Endothelial cell of umbilical vein (primary cell): Measurements from ENCODE around the gene PAX9. TPM values are rescaled to one million over a fixed set of nuclear protein-coding genes. Genes with fewer than 3 reads are reported as not detected.

Experiments
- BruUV-seq: library from RNA; stranded (reverse); fragments of 400-500 nt; replicated peaks from 2 replicates; lab custom pipeline; 2021; lab: Mats Ljungman, UMichigan
- CTCF ChIA-PET: fragments of 300-600, 350-600 bp; sonication (Branson Sonifier 250); formaldehyde crosslinking; loops from one replicate; lab custom pipeline; 2021; ENCODE audit warnings: antibody characterized with exemption, inconsistent platforms; lab: Charles Lee
- POLR2A ChIA-PET: fragments of 300-600, 350-600 bp; sonication (Branson Sonifier 250); formaldehyde crosslinking; loops from one replicate; lab custom pipeline; 2021; ENCODE audit warnings: antibody characterized with exemption, inconsistent platforms; lab: Charles Lee
- DNase-seq: peaks from one replicate; pipeline ENCODE4 v3.0.0-alpha.2; 2011; ENCODE audit warnings: low read depth, low spot score
- FAIRE-seq: peaks from 2 replicates; lab custom pipeline; 2011; peaks lifted over from hg19 to GRCh38; lab: Jason Lieb, UNC
- H2AFZ ChIP-seq: 2 replicates; pipeline ENCODE4 v1.6.0; 2012; ENCODE audit warnings: low read depth, low read length, control low read depth, inconsistent platforms
- H3K27ac ChIP-seq: 2 replicates; pipeline ENCODE4 v1.5.1; 2011; ENCODE audit warnings: low read depth, mild to moderate bottlenecking, control low read depth, low read length, moderate library complexity; ENCODE audit not compliant: insufficient read depth
- H3K27me3 ChIP-seq, 2 experiments: 2 replicates each; pipeline versions ENCODE4 v1.6.0 to v1.6.1; 2011; ENCODE audit warnings: low read length in 2 of 2, mixed read lengths in 1 of 2; ENCODE audit not compliant: control insufficient read depth in 2 of 2, insufficient read depth in 2 of 2
- H3K36me3 ChIP-seq, 2 experiments: 2 replicates in 1 of 2; 3 replicates in 1 of 2; pipeline ENCODE4 v1.5.1; 2011; ENCODE audit warnings: low read length in 2 of 2, mild to moderate bottlenecking in 1 of 2, moderate library complexity in 1 of 2; ENCODE audit not compliant: control insufficient read depth in 2 of 2, insufficient read depth in 2 of 2; ENCODE audit errors: extremely low read depth in 1 of 2
- H3K4me1 ChIP-seq: 3 replicates; pipeline ENCODE4 v1.5.1; 2011; ENCODE audit warnings: mild to moderate bottlenecking, low read length; ENCODE audit not compliant: control insufficient read depth, insufficient read depth; ENCODE audit errors: extremely low read depth
- H3K4me2 ChIP-seq: 2 replicates; pipeline ENCODE4 v1.6.1; 2011; ENCODE audit warnings: low read length, control low read depth, mixed read lengths; ENCODE audit not compliant: insufficient read depth
- H3K4me3 ChIP-seq, 3 experiments: fragments of 200-600 bp in 1 of 3; sonication (generic), shearing (Covaris generic) in 1 of 3; replicated peaks in 1 of 3; 2 replicates each; pipeline ENCODE4 v1.5.1; 2011 to 2016; ENCODE audit warnings: control low read depth in 3 of 3, low read length in 3 of 3, mild to moderate bottlenecking in 2 of 3, inconsistent platforms in 1 of 3, low read depth in 1 of 3, moderate library complexity in 1 of 3; ENCODE audit not compliant: insufficient read depth in 1 of 3
- H3K79me2 ChIP-seq: 2 replicates; pipeline ENCODE4 v1.6.0; 2012; ENCODE audit warnings: low read length, inconsistent platforms; ENCODE audit not compliant: control insufficient read depth, insufficient read depth
- H3K9ac ChIP-seq: replicated peaks from 2 replicates; pipeline ENCODE3; 2011; ENCODE audit warnings: low read length, control low read depth; ENCODE audit not compliant: insufficient read depth; ENCODE audit errors: extremely low read depth
- H3K9me1 ChIP-seq: replicated peaks from 3 replicates; pipeline ENCODE4 v1.6.0; 2011; ENCODE audit warnings: mild to moderate bottlenecking, low read length; ENCODE audit not compliant: control insufficient read depth, insufficient read depth; ENCODE audit errors: extremely low read depth
- H3K9me3 ChIP-seq: replicated peaks from 2 replicates; pipeline ENCODE4 v1.5.1; 2012; ENCODE audit warnings: low read length, inconsistent platforms; ENCODE audit not compliant: control insufficient read depth, insufficient read depth
- H4K20me1 ChIP-seq: replicated peaks from 2 replicates; pipeline ENCODE3; 2011; ENCODE audit warnings: mild to moderate bottlenecking, low read length; ENCODE audit not compliant: control insufficient read depth, insufficient read depth; ENCODE audit errors: extremely low read depth
- CTCF ChIP-seq, 2 donors: IDR thresholded peaks; 1 replicate in 1 of 2; 2 replicates in 1 of 2; pipeline ENCODE4 v1.5.1; 2011; ENCODE audit warnings: low read length in 2 of 2, mild to moderate bottlenecking in 2 of 2, moderate library complexity in 2 of 2, control low read depth in 1 of 2, inconsistent platforms in 1 of 2, low read depth in 1 of 2; ENCODE audit not compliant: insufficient read depth in 1 of 2; ENCODE audit errors: extremely low read depth in 1 of 2
- EZH2 ChIP-seq: IDR thresholded peaks from 2 replicates; pipeline ENCODE4 v1.6.1; 2012; ENCODE audit warnings: borderline replicate concordance, low read depth, mild to moderate bottlenecking, moderate library complexity, low read length, inconsistent platforms; ENCODE audit not compliant: severe bottlenecking
- FOS ChIP-seq: IDR thresholded peaks from 2 replicates; pipeline ENCODE4 v1.6.1; 2011; ENCODE audit warnings: mild to moderate bottlenecking, low read length, moderate library complexity, borderline replicate concordance; ENCODE audit not compliant: insufficient read depth
- GATA2 ChIP-seq: IDR thresholded peaks from 2 replicates; pipeline ENCODE4 v1.7.0; 2011; ENCODE audit warnings: low read depth, mild to moderate bottlenecking, moderate library complexity, mixed read lengths, low read length; ENCODE audit not compliant: insufficient read length, insufficient read depth
- JUN ChIP-seq: IDR thresholded peaks from 2 replicates; pipeline ENCODE4 v1.6.1; 2011; ENCODE audit warnings: borderline replicate concordance, low read depth; ENCODE audit not compliant: insufficient read length, insufficient read depth
- MYC ChIP-seq: IDR thresholded peaks from one replicate; pipeline ENCODE4 v1.6.1; 2011; ENCODE audit warnings: mild to moderate bottlenecking, low read depth, low read length
- POLR2A ChIP-seq: IDR thresholded peaks from 2 replicates; pipeline ENCODE4 v1.6.1; 2012; ENCODE audit warnings: low read depth, mild to moderate bottlenecking, control low read depth, low read length
- POLR2AphosphoS5 ChIP-seq: IDR thresholded peaks from 2 replicates; pipeline ENCODE4 v1.6.1; 2012; ENCODE audit warnings: low read depth, mild to moderate bottlenecking, control low read depth, low read length, moderate library complexity; ENCODE audit not compliant: insufficient read depth
- dilution Hi-C: fragments of 300-500 bp; cut with MboI; formaldehyde crosslinking; loops from one replicate; pipeline ENCODE4 v1.15.0; 2019; ENCODE audit warnings: low sequenced_read_pairs; ENCODE audit not compliant: extremely low pct_ligation_motif_present
- intact Hi-C: fragments of 100-400 bp; cut with micrococcal nuclease; formaldehyde crosslinking; loops from one replicate; pipeline ENCODE4 v1.10.0; 2022
- polyA plus RNA-seq, 4 experiments: library from polyadenylated mRNA; depleted of rRNA in 3 of 4; stranded (reverse) in 3 of 4; unstranded in 1 of 4; fragments of >200 nt; gene quantifications; 2 replicates each; pipeline versions ENCODE4 v1.2.1 to v1.2.3, GENCODE V29; 2011 to 2012; ENCODE audit warnings: missing spikeins in 1 of 4
- total RNA-seq: library from RNA; stranded (reverse); gene quantifications from 2 replicates; pipeline ENCODE4 v1.2.3, GENCODE V29; 2021
- TF ChIP-seq, protein P1 (sequence below): IDR thresholded peaks from 2 replicates; pipeline ENCODE4 v1.6.1; 2011; ENCODE audit not compliant: insufficient read depth, insufficient read length

PAX9 gene
- total and polyA plus RNA-seq, 2 donors (not counting 3 experiments of a cell fraction or from before 2014, with no cell fraction given), result 0.37 to 0.44 TPM

- DNase-seq, result no peak
- no peaks in the 10 kb centered on the region for H3K9me3 ChIP-seq
- CTCF ChIA-PET, result no interaction called here
- dilution Hi-C loops (no loop called here), intact Hi-C loops (no loop called here)
- H3K36me3 ChIP-seq, result no peaks in the 10 kb centered on the region
- no TSS peak for BruUV-seq
- no peaks in the 10 kb centered on the region for H3K79me2 ChIP-seq
- no peaks in the 10 kb centered on the region for H3K9me1 ChIP-seq
- peaks cover 2 to 4% of the 10 kb centered on the region in 2 experiments for H3K27me3 ChIP-seq
- TF ChIP-seq POLR2AphosphoS5, result no peak
- TF ChIP-seq FOS, result no peak
- TF ChIP-seq MYC, result no peak
- TF ChIP-seq JUN, result no peak
- H3K4me1 ChIP-seq, result no peaks in the 10 kb centered on the region
- POLR2A ChIA-PET, result no interaction called here
- no peak for FAIRE-seq
- no peak overlapping the region for H3K27ac ChIP-seq
- H3K9ac ChIP-seq, result no peak overlapping the region
- H3K4me2 ChIP-seq, result no peak overlapping the region
- H4K20me1 ChIP-seq, result no peaks in the 10 kb centered on the region
- no peak overlapping the region for H3K4me3 ChIP-seq
- no peak overlapping the region for H2AFZ ChIP-seq
Measured at GRCh38 chr14:36716614-36717184, 55.0 kb downstream of the PAX9 start.

DNA sequence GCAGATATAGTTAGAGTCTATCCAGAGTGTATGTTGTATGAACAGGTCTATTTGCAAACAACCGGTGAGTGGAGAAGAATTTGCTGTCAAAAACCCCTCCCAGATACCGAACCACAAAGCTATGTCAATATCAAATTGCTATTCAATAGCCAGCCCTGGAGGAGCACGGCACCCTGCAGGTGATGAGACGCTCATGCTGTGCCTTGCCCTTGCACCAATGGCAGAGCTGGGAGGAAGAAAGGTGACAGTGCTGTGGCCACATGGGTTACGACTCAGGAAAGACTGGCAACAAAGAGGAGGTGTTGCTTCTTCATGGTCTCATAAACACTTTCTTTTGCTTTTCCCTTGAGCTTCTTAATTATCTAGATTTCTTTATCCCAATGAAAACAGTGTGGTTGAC, 55.7 kb downstream of the PAX9 start:
- H3K9me1 ChIP-seq, result no peaks in the 10 kb centered on the region
- no peaks in the 10 kb centered on the region for H3K9me3 ChIP-seq
- H3K36me3 ChIP-seq, result no peaks in the 10 kb centered on the region
- H3K79me2 ChIP-seq, result no peaks in the 10 kb centered on the region
- TF ChIP-seq POLR2A, result no peak
- TF ChIP-seq, protein P1, sequence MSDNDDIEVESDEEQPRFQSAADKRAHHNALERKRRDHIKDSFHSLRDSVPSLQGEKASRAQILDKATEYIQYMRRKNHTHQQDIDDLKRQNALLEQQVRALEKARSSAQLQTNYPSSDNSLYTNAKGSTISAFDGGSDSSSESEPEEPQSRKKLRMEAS, result no peak
- TF ChIP-seq CTCF (IDR thresholded peaks at IDR 0.05; ENCODE audit: extremely low read depth in 1 of 2, insufficient read depth in 1 of 2, low read depth in 1 of 2, low read length in 2 of 2), result no peak
- TF ChIP-seq GATA2, result no peak
- no peak for TF ChIP-seq JUN
- TF ChIP-seq EZH2, result no peak
- no peak for TF ChIP-seq FOS
- TF ChIP-seq POLR2AphosphoS5, result no peak
- TF ChIP-seq MYC, result no peak
- intact Hi-C loops (no loop called here), dilution Hi-C loops (no loop called here)
- no peak overlapping the region for H3K27ac ChIP-seq
- CTCF ChIA-PET, result interaction anchor here (1.0 to 1.2 kb wide), 2 partner anchors 11 to 400 kb away, joined by 3 to 5 read pairs; no protein-coding TSS in a partner anchor
- no peaks in the 10 kb centered on the region for H3K4me1 ChIP-seq
- no peak overlapping the region for H3K4me2 ChIP-seq
- peaks cover 2 to 4% of the 10 kb centered on the region in 2 experiments for H3K27me3 ChIP-seq
- POLR2A ChIA-PET, result no interaction called here
- DNase-seq (no peak), FAIRE-seq (no peak)
- H4K20me1 ChIP-seq, result no peaks in the 10 kb centered on the region
- H3K9ac ChIP-seq, result no peak overlapping the region
- no peak overlapping the region for H2AFZ ChIP-seq
- no peak overlapping the region for H3K4me3 ChIP-seq
- no TSS peak for BruUV-seq
